GM21515 (cell line): Measurements from ENCODE around the gene HOXB1.

ENCODE experiments used
- ATAC-seq: cut with Tn5 transposase; IDR thresholded peaks from one replicate; pipeline ENCODE4 v1.9.1; 2021; ENCODE audit not compliant: unreplicated experiment

The HOXB1 gene

GRCh38 chr17:48567646-48568354, 37.0 kb upstream of the HOXB1 start:
- ATAC-seq, result no peak

- no peak for ATAC-seq
These were observed 36.4 kb upstream of the HOXB1 start for GRCh38 chr17:48567209-48567608.

DNA sequence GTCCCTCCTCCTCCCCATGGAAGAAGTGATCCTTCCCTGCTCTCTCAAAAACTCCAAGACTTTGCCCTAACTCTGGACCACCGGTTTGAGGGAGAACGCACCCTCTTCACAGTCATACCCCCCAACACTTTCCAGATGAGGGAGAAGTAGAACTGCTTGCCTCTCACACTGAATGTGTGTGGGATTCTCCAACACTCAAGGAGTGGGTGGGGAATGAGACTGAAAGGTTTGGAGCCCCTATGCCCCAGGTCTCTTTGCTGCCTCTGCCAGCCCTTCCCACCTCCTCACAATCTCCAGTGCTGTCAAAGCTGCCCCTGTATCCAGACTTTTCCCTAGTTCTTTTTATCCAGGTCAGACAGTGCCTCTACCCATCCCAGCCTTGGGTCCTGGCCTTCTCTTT, 35.9 kb upstream of the HOXB1 start:
- no peak for ATAC-seq

DNA sequence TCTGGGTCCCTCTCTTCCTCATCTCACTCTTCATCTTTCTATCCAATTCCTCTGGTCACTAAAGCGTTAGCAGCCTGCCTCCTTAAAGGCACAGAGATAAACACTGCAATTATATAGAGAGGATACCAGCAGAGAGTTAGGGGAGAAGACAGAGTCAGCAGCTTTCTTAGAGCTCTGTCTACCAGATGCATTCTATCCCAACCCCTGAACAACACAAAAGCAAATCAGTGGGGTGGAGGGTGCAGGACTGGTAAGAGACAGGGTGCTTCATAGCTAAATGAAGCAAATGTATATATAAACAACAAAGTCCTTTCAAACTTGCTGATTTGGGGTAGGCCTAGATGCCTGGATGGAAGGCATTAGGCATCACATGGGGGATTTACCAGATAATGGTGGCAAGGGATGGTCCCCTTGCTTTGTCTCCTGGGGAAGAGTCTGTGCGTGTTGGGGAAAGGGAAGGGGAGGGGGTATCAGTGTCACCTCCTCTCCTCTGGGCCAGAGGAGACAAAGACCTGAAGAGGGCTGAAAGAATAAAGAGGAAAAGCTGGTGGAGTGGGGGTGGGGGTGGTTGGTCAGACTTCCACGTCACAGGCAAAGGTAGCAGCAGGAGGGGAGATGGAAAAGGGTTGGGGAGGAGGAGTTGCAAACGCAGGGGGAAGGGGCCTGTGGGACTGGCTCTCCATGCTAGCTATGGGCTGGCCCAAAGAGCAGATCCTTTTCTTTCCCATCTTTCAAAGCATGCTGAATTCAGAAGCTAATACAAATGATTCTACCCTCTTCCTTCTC, 35.3 kb upstream of the HOXB1 start:
- ATAC-seq, result no peak

DNA sequence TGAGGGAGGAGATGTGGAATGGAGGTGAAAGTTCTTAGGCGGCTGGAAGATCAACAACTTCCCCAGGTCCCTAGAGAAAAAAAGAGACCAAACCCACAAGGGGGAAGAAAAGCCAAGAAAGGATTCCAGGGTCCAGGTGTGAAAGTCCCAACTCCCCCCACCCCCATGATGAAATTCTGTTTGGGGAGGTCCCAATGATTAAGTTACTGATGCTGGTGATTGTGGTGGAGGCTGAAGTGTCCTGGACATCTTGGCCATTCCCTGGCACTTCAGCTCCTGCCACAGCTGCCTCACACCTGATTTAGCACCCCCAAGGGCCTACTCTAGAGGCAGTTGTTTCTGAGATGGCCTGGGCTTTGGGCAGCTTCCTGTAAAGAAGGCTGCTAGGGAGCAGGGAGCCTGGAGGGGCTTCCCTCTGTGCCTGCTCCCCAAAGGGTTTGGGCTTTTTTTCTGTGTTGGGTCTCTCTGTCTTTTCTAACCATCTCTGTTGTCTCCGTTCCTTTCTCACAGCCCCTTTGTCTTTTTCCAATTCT, 34.3 kb upstream of the HOXB1 start:
- no peak for ATAC-seq

DNA sequence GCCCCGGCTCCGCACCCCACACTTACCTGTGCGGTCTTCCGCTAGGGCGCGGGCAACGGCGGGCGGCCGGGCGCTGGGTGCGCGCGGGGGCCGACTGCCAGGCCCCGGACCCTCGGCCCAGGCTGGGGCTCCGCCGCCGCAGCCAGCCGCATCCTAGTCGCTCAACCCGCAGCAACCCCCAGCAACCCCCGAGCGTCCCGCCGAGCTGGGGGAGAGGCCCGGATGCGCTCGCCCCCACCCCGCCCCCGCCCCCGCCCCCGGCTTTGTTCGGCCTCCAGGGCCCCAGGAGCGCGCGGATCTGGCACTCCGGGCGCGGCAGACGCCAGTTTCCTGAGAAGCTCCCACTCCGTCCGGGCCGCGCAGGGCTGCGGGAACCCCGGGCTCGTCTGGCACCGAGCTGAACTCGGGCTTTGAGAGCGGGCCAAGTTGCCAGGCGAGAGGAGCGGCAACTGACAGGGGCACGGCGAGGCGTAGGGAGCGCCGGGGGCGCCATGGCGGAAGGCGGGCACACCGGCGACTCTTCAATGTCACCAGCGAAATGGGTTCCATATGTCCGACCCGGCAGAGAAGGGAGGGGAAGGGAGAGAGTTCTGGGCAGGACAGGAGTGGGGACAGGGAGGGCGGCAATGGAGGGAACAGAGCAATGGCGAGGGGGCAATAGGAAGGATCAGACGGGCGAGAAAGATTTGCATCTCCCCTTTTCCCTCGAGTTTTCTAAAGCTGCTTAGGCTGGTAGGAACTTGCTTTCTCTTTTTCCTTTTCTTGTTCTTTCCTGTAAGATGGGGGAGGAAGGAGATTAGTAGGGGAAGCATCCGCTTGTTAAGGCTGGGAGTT, 33.6 kb upstream of the HOXB1 start:
- ATAC-seq, result no peak

DNA sequence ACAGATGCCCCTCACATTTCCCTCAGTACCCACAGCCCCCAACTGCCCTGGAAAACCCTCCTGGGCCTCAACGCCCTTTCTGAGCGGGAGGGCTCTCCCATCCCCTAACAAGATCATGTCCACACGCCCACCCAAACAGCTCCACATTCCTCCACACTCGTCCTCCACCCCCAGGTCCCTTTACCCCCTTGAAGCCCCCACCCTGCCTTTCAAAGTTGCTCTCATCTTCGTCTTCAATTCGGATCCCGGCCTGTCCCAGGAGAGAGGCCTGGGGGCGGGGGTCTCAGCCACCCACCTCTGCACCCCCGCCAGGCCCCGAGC, 33.0 kb upstream of the HOXB1 start:
- no peak for ATAC-seq

DNA sequence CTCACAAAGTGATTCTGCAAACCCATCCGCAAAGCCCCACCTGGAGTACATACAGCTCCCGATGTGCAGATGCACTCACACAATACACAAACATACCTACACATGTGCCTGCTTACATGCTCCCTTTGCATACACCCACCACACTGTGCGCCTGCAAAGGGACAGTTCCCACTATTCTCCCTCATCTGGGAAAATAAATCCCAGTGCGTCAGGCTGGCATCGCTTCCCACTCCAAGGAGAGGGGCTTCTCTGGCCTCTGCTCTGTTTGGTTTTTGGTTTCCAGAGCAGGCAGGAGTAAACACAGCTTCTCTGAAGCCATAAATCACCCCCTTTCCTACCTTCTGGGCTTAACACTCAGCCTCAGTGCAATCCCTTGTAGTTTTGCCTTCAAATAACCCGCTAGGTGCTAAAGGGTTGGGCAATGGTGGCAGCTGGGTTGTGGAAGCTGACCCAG, 32.6 kb upstream of the HOXB1 start:
- no peak for ATAC-seq

- no peak for ATAC-seq
These were observed 32.1 kb upstream of the HOXB1 start for GRCh38 chr17:48562934-48563333.

GRCh38 chr17:48561884-48562810, 31.3 kb upstream of the HOXB1 start:
- ATAC-seq, result no peak

- ATAC-seq, result no peak
These were observed 29.3 kb upstream of the HOXB1 start for GRCh38 chr17:48559840-48560817.

GRCh38 chr17:48559122-48559839, 28.5 kb upstream of the HOXB1 start:
- no peak for ATAC-seq

GRCh38 chr17:48558831-48559121, 28.0 kb upstream of the HOXB1 start:
- ATAC-seq, result no peak

GRCh38 chr17:48558057-48558830, 27.4 kb upstream of the HOXB1 start:
- ATAC-seq, result no peak

DNA sequence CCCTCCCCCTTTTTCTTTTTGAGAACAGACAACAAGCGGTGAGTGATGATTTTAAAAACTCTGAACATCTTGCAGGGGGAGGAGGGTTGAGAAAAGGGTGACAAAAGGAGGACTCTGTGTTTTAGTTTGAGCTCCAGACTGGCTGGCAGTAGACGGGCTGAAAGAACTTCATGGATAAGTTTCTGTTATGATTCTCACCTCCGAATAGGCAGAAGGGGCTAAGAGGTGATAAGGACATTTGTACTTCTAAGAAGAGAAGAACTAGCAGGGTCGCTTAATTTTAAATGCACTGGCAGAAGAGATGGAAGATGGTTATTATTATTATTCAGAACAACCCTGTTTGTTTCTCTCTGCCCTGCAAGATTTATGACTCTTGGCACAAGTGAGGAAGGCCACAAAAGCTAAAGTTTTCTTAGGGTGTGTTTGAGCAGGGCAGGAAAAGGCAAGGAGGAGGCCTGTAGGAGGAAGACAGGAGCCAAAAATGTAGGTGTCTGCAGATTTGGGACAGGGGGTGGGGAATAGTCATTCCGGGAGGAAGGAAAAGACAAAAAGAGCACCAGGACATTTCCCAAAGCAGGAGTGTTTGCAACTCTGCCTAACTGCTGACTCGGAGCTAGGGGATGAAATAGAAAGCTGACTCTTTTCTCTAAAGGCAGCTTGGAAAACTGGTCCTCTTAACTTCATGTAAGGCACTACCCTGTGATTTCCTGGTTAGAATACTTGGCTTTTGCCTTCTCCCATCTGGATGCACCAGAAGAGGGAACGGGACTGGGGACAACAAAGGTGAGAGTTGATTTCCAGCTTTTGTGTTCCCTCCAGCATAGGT, 26.0 kb upstream of the HOXB1 start:
- ATAC-seq, result no peak

DNA sequence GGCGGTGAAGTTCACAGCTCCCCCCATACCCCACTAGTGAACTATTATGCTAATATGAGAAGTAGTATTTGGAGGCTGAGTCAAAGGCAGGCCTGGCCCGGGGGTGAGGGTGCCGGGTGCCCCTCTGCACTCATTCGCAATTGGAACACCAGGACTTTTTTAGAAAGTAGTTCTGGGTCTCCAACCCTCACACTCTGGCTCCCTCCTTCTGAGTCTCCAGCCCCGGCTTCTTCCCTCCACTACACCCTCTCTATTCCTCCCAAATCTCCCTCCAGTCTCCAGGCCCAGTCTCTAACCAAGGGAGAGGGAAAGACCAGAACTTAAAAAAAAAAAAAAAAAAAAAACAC, 25.4 kb upstream of the HOXB1 start:
- no peak for ATAC-seq
